PC-9 (cell line): ENCODE measurements around the gene HSD17B10. TPM values are rescaled to one million over a fixed set of nuclear protein-coding genes. Genes with fewer than 3 reads are reported as not detected.

Experiments used
- BruUV-seq: library from RNA; stranded (reverse); fragments of 400-500 nt; replicated peaks from 2 replicates; lab custom pipeline; 2021; lab: Mats Ljungman, UMichigan
- CTCF ChIA-PET: fragments of 300-600 bp; sonication (Branson Sonifier 250); formaldehyde crosslinking; loops from one replicate; lab custom pipeline; 2022; ENCODE audit warnings: antibody characterized with exemption; lab: Charles Lee
- POLR2A ChIA-PET: fragments of 300-600 bp; sonication (Branson Sonifier 250); formaldehyde crosslinking; loops from one replicate; lab custom pipeline; 2022; ENCODE audit warnings: antibody characterized with exemption; ENCODE audit not compliant: unreplicated experiment; lab: Charles Lee
- DNase-seq, 2 experiments: peaks; one replicate each; pipeline versions ENCODE4 v3.0.0 to v3.0.0-alpha.2; 2015 to 2022; ENCODE audit warnings: mixed read lengths in 1 of 2
- H2AFZ ChIP-seq: fragments of 200-600 bp; sonication (generic); 2 replicates; pipeline ENCODE4 v1.8.1; 2017; ENCODE audit warnings: antibody characterized with exemption
- H3F3A ChIP-seq: fragments of 200-600 bp; sonication (generic); 2 replicates; pipeline ENCODE4 v1.8.1; 2017; ENCODE audit warnings: antibody characterized with exemption, mild to moderate bottlenecking, low read depth; ENCODE audit not compliant: insufficient read depth
- H3K27ac ChIP-seq: fragments of 200-600 bp; sonication (generic); 2 replicates; pipeline ENCODE4 v1.6.1; 2016; ENCODE audit warnings: mixed run types
- H3K27me3 ChIP-seq: fragments of 200-600 bp; sonication (generic); 2 replicates; pipeline ENCODE4 v1.6.1; 2016; ENCODE audit warnings: low read depth, mixed run types; ENCODE audit not compliant: insufficient read depth
- H3K36me3 ChIP-seq: fragments of 200-600 bp; sonication (generic); 2 replicates; pipeline ENCODE4 v1.6.1; 2016; ENCODE audit warnings: low read depth, mixed run types
- H3K4me1 ChIP-seq: fragments of 200-600 bp; sonication (generic); replicated peaks from 2 replicates; pipeline ENCODE4 v1.6.1; 2016; ENCODE audit warnings: mixed run types; ENCODE audit not compliant: insufficient read depth
- H3K4me2 ChIP-seq: fragments of 200-600 bp; sonication (generic); 2 replicates; pipeline ENCODE4 v1.6.1; 2017; ENCODE audit warnings: mixed run types
- H3K4me3 ChIP-seq: fragments of 200-600 bp; sonication (generic); 2 replicates; pipeline ENCODE4 v1.6.1; 2016; ENCODE audit warnings: mixed run types
- H3K79me2 ChIP-seq: fragments of 200-600 bp; sonication (generic); 2 replicates; pipeline ENCODE4 v1.6.1; 2017; ENCODE audit warnings: low read depth, mixed run types
- H3K9me2 ChIP-seq: fragments of 200-600 bp; sonication (generic); 2 replicates; pipeline ENCODE4 v1.8.1; 2017; ENCODE audit warnings: mild to moderate bottlenecking; ENCODE audit not compliant: insufficient read depth
- H3K9me3 ChIP-seq: fragments of 200-600 bp; sonication (generic); 2 replicates; pipeline ENCODE4 v1.8.1; 2016; ENCODE audit warnings: low read depth; ENCODE audit not compliant: insufficient read depth
- H4K20me1 ChIP-seq: fragments of 200-600 bp; sonication (generic); 2 replicates; pipeline ENCODE4 v1.8.1; 2017; ENCODE audit not compliant: insufficient read depth
- EZH2 ChIP-seq: fragments of 200-600 bp; sonication (generic); IDR thresholded peaks from 2 replicates; pipeline ENCODE4 v1.8.0; 2017; ENCODE audit warnings: antibody characterized with exemption, low read depth
- intact Hi-C: fragments of 100-400 bp; cut with micrococcal nuclease; formaldehyde crosslinking; loops from one replicate; pipeline ENCODE4 v1.10.0; 2022; ENCODE audit not compliant: unreplicated experiment
- total RNA-seq: library from RNA; stranded (reverse); gene quantifications from 2 replicates; pipeline ENCODE4 v1.2.3, GENCODE V29; 2021
- TF ChIP-seq, protein P1 (sequence below): fragments of 200-600 bp; sonication (generic); conservative IDR thresholded peaks from 2 replicates; pipeline ENCODE4 v1.6.1; 2017; ENCODE audit warnings: mixed run types, antibody characterized with exemption, mild to moderate bottlenecking, moderate library complexity

Gene HSD17B10
- total RNA-seq, 1 experiment from 2014 or later = 234 TPM

- no peaks in the 10 kb centered on the region for H3K36me3 ChIP-seq
- H3K79me2 ChIP-seq = peaks cover 4% of the 10 kb centered on the region
- POLR2A ChIA-PET = no interaction called here
- H3K27me3 ChIP-seq = no peaks in the 10 kb centered on the region
- peaks cover 5% of the 10 kb centered on the region; the same call in 1 of the 2 replicates for H3F3A ChIP-seq
- intact Hi-C loops = loop anchor here (5.0 kb wide), 1 partner anchor 125 kb away; no protein-coding TSS in a partner anchor
- no peak overlapping the region for H3K27ac ChIP-seq
- H3K9me2 ChIP-seq = no peaks in the 10 kb centered on the region
- no peaks in the 10 kb centered on the region for H3K9me3 ChIP-seq
- BruUV-seq = no TSS peak
- CTCF ChIA-PET = interaction anchor here (0.5 to 1.1 kb wide), 2 partner anchors 14 to 152 kb away, joined by 3 to 8 read pairs; partner anchors contain the start of gene RIBC1
- H3K4me1 ChIP-seq = no peaks in the 10 kb centered on the region
- H3K4me3 ChIP-seq = no peak overlapping the region
- no peak for DNase-seq
- TF ChIP-seq, protein P1, sequence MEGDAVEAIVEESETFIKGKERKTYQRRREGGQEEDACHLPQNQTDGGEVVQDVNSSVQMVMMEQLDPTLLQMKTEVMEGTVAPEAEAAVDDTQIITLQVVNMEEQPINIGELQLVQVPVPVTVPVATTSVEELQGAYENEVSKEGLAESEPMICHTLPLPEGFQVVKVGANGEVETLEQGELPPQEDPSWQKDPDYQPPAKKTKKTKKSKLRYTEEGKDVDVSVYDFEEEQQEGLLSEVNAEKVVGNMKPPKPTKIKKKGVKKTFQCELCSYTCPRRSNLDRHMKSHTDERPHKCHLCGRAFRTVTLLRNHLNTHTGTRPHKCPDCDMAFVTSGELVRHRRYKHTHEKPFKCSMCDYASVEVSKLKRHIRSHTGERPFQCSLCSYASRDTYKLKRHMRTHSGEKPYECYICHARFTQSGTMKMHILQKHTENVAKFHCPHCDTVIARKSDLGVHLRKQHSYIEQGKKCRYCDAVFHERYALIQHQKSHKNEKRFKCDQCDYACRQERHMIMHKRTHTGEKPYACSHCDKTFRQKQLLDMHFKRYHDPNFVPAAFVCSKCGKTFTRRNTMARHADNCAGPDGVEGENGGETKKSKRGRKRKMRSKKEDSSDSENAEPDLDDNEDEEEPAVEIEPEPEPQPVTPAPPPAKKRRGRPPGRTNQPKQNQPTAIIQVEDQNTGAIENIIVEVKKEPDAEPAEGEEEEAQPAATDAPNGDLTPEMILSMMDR = no peak
- no peak for TF ChIP-seq EZH2
- no peaks in the 10 kb centered on the region for H4K20me1 ChIP-seq
- H3K4me2 ChIP-seq = no peak overlapping the region
- H2AFZ ChIP-seq = no peak overlapping the region
Measured at GRCh38 chrX:53437206-53437605, 3.0 kb upstream of the HSD17B10 start.

GRCh38 chrX:53435997-53436396 lies 1.8 kb upstream of the HSD17B10 start:
- ChIA-PET CTCF (interaction anchor here (0.6 kb wide), 1 partner anchor 59 kb away, joined by 6 read pairs; no protein-coding TSS in a partner anchor), POLR2A (no interaction called here)
- DNase-seq = peak; percentile 37 to 57
- intact Hi-C loops = loop anchor here (5.0 kb wide), 1 partner anchor 124 kb away; no protein-coding TSS in a partner anchor
- H3K4me2 ChIP-seq = no peak overlapping the region
- no TSS peak for BruUV-seq
- no peaks in the 10 kb centered on the region for H3K36me3 ChIP-seq
- no peak overlapping the region for H2AFZ ChIP-seq
- no peak overlapping the region for H3K4me3 ChIP-seq
- peaks cover 5% of the 10 kb centered on the region; the same call in 1 of the 2 replicates for H3F3A ChIP-seq
- TF ChIP-seq, protein P1 = peak; percentile 63
- no peak for TF ChIP-seq EZH2
- no peaks in the 10 kb centered on the region for H4K20me1 ChIP-seq
- H3K79me2 ChIP-seq = peaks cover 4% of the 10 kb centered on the region
- H3K9me3 ChIP-seq = no peaks in the 10 kb centered on the region
- no peak overlapping the region for H3K27ac ChIP-seq
- H3K27me3 ChIP-seq = no peaks in the 10 kb centered on the region
- H3K9me2 ChIP-seq = no peaks in the 10 kb centered on the region
- no peaks in the 10 kb centered on the region for H3K4me1 ChIP-seq

DNA sequence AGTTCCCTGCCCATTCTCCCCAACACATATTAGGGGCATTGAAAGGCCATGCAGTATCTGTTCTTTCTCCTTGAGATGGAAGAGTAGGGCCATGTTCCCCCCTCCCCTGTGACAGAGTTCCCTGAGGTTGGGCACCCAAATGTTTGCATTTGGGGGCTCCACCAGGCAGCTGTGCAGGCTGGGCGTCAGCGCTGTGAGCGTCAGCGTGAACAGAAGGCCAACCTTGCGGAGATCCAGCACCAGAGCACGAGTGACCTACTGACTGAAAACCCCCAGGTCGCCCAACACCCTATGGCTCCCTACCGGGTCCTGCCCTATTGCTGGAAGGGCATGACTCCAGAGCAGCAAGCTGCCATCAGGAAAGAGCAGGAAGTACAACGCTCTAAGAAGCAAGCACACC lies 3.9 kb downstream of the HSD17B10 start:
- Histone ChIP-seq H3F3A (no peaks in the 10 kb centered on the region), H3K79me2 (peaks cover 4% of the 10 kb centered on the region), H3K27ac (no peak overlapping the region), H3K9me2 (no peaks in the 10 kb centered on the region), H3K4me3 (no peak overlapping the region), H4K20me1 (no peaks in the 10 kb centered on the region), H3K36me3 (no peaks in the 10 kb centered on the region), H3K4me1 (no peaks in the 10 kb centered on the region), H3K4me2 (no peak overlapping the region), H2AFZ (no peak overlapping the region), H3K27me3 (no peaks in the 10 kb centered on the region), H3K9me3 (no peaks in the 10 kb centered on the region)
- no TSS peak for BruUV-seq
- TF ChIP-seq, protein P1 = no peak
- TF ChIP-seq EZH2 = no peak
- CTCF ChIA-PET = no interaction called here
- POLR2A ChIA-PET = no interaction called here
- DNase-seq = no peak
- intact Hi-C loops = no loop called here
